Loucy (cell line): ENCODE measurements around the gene SPRYD3.

Source experiments
- EZH2phosphoT487 ChIP-seq: fragments of 200-600 bp; IDR thresholded peaks from 2 replicates; pipeline ENCODE4 v1.6.1; 2018; ENCODE audit warnings: antibody characterized with exemption, mild to moderate bottlenecking, moderate library complexity, borderline replicate concordance
- TF ChIP-seq, protein P1 (sequence below): fragments of 200-600 bp; sonication (generic); conservative IDR thresholded peaks from 2 replicates; pipeline ENCODE4 v1.5.1; 2014; ENCODE audit warnings: mild to moderate bottlenecking, antibody characterized with exemption, low read length

DNA sequence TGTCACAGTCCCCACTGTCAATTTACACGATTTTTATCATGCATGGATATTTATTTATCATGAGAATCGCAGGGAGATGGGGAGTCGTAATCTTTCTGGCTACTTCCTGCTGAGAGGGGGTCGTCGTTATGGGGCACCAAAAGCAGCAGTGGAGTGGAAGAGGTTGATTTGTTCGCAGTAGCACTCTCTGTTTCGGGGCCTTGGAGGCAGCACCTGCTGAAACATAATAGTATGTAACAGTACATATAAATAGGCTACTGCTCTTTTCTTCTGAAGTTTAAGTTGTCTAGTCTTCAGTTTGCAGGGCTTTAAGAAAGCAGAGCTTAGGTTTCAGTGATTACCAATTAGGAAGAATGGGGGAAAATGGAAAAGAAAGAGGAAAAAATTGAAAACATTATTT, 27.9 kb upstream of the SPRYD3 start:
- TF ChIP-seq, protein P1, sequence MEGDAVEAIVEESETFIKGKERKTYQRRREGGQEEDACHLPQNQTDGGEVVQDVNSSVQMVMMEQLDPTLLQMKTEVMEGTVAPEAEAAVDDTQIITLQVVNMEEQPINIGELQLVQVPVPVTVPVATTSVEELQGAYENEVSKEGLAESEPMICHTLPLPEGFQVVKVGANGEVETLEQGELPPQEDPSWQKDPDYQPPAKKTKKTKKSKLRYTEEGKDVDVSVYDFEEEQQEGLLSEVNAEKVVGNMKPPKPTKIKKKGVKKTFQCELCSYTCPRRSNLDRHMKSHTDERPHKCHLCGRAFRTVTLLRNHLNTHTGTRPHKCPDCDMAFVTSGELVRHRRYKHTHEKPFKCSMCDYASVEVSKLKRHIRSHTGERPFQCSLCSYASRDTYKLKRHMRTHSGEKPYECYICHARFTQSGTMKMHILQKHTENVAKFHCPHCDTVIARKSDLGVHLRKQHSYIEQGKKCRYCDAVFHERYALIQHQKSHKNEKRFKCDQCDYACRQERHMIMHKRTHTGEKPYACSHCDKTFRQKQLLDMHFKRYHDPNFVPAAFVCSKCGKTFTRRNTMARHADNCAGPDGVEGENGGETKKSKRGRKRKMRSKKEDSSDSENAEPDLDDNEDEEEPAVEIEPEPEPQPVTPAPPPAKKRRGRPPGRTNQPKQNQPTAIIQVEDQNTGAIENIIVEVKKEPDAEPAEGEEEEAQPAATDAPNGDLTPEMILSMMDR = no peak
- TF ChIP-seq EZH2phosphoT487 = no peak
